ENCODE measurements around the gene SPATA2. TPM values are rescaled to one million over a fixed set of nuclear protein-coding genes. Genes with fewer than 3 reads are reported as not detected.

Gene SPATA2
- total RNA-seq, 1 experiment from 2014 or later = 6.6 TPM

- TF ChIP-seq ZBTB33 (IDR thresholded peaks at IDR 0.05; ENCODE audit: extremely low read depth, insufficient replicate concordance, low read length) (no peak), SRF (IDR thresholded peaks at IDR 0.05; ENCODE audit: low read depth) (no peak), ELF1 (IDR thresholded peaks at IDR 0.05; ENCODE audit: borderline replicate concordance, low read depth) (no peak), CBX3 (IDR thresholded peaks at IDR 0.05; ENCODE audit: low read depth) (no peak), RAD21 (IDR thresholded peaks at IDR 0.05; ENCODE audit: low read depth) (no peak)
These were observed 30.6 kb upstream of the SPATA2 start (continued) for GRCh38 chr20:49945701-49946477.

DNA sequence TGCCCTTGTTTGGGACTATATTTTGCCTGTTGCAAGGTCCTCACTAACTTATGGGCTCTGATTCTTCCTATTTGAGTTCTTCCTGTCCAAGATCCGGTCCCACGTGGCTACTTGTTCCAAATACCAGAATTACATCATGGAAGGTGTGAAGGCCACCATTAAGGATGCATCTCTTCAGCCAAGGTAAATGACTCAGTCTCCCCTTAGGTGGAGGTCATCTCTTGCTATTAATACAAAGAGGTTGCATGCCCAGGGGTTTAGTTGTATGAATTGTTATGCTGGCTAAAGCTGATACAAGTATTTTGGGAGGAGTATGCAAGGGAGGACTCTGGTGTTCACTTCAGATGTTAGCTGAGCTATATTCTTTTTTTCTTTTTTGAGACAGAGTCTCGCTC, 30.0 kb upstream of the SPATA2 start:
- H4K20me1 ChIP-seq (ENCODE audit: insufficient read depth) = no peaks in the 10 kb centered on the region; the same call in 1 of the 2 replicates
- no peak overlapping the region for H3K4me3 ChIP-seq (replicated peaks in 1 of 2; ENCODE audit: low read depth in 1 of 2, low read length in 2 of 2)
- H3K4me2 ChIP-seq (ENCODE audit: low read length) = no peak overlapping the region
- H3K27ac ChIP-seq (ENCODE audit: low read depth, low read length) = no peak overlapping the region
- BruUV-seq (replicated peaks) = no TSS peak
- H3K9ac ChIP-seq (ENCODE audit: low read length) = no peak overlapping the region
- intact Hi-C loops (cut with micrococcal nuclease) = no loop called here
- ChIA-PET POLR2A (no interaction called here), CTCF (no interaction called here), RAD21 (ENCODE audit: low non-redundant PET in 1 of 2, low total read pairs in 2 of 2, uncharacterized antibody in 2 of 2, unreplicated experiment in 2 of 2) (no interaction called here)
- peaks cover 0 to 2% of the 10 kb centered on the region in 2 experiments; a peak in 2 of 4 replicates for H3K4me1 ChIP-seq (ENCODE audit: control insufficient read depth in 1 of 2, insufficient read depth in 2 of 2, low read length in 2 of 2)
- H3K79me2 ChIP-seq (ENCODE audit: insufficient read depth, low read length) = peaks cover 65% of the 10 kb centered on the region
- no peak overlapping the region for H2AFZ ChIP-seq (ENCODE audit: low read depth, low read length, poor library complexity, severe bottlenecking)
- H3K27me3 ChIP-seq (ENCODE audit: insufficient read depth, low read length) = no peaks in the 10 kb centered on the region
- H3K36me3 ChIP-seq (ENCODE audit: control insufficient read depth in 1 of 2, insufficient read depth in 2 of 2, low read length in 2 of 2) = peaks cover 45 to 58% of the 10 kb centered on the region in 2 experiments
- no peaks in the 10 kb centered on the region for H3K9me3 ChIP-seq (ENCODE audit: control insufficient read depth in 1 of 2, insufficient read depth in 1 of 2, low read depth in 1 of 2, low read length in 2 of 2)
- no peak for ATAC-seq
- DNase-seq (ENCODE audit: low read depth, low spot score) = no peak
- H3K9me2 ChIP-seq (ENCODE audit: insufficient read depth) = no peaks in the 10 kb centered on the region
- TF ChIP-seq ZBTB33 (IDR thresholded peaks at IDR 0.05; ENCODE audit: extremely low read depth, insufficient replicate concordance, low read length) = no peak
- no peak for TF ChIP-seq CEBPB (IDR thresholded peaks at IDR 0.05; ENCODE audit: low read depth)
- TF ChIP-seq EZH2phosphoT487 (IDR thresholded peaks at IDR 0.05; ENCODE audit: borderline replicate concordance) = no peak
- no peak for TF ChIP-seq CTCF (IDR thresholded peaks at IDR 0.05 in 2 of 3, conservative IDR thresholded peaks at IDR 0.05 in 1 of 3; ENCODE audit: borderline replicate concordance in 1 of 3, insufficient read depth in 1 of 3, low read depth in 2 of 3, low read length in 2 of 3)
- no peak for TF ChIP-seq FOSL1 (IDR thresholded peaks at IDR 0.05; ENCODE audit: low read depth)
- TF ChIP-seq SRF (IDR thresholded peaks at IDR 0.05; ENCODE audit: low read depth) = no peak
- no peak for TF ChIP-seq TCF7L2 (IDR thresholded peaks at IDR 0.05; ENCODE audit: borderline replicate concordance, extremely low read depth, insufficient read depth, insufficient read length)
- TF ChIP-seq RAD21 (IDR thresholded peaks at IDR 0.05; ENCODE audit: low read depth) = no peak
- TF ChIP-seq EZH2 (IDR thresholded peaks at IDR 0.05) = no peak
- no peak for TF ChIP-seq SP1 (IDR thresholded peaks at IDR 0.05; ENCODE audit: low read depth)
- TF ChIP-seq, protein P1, sequence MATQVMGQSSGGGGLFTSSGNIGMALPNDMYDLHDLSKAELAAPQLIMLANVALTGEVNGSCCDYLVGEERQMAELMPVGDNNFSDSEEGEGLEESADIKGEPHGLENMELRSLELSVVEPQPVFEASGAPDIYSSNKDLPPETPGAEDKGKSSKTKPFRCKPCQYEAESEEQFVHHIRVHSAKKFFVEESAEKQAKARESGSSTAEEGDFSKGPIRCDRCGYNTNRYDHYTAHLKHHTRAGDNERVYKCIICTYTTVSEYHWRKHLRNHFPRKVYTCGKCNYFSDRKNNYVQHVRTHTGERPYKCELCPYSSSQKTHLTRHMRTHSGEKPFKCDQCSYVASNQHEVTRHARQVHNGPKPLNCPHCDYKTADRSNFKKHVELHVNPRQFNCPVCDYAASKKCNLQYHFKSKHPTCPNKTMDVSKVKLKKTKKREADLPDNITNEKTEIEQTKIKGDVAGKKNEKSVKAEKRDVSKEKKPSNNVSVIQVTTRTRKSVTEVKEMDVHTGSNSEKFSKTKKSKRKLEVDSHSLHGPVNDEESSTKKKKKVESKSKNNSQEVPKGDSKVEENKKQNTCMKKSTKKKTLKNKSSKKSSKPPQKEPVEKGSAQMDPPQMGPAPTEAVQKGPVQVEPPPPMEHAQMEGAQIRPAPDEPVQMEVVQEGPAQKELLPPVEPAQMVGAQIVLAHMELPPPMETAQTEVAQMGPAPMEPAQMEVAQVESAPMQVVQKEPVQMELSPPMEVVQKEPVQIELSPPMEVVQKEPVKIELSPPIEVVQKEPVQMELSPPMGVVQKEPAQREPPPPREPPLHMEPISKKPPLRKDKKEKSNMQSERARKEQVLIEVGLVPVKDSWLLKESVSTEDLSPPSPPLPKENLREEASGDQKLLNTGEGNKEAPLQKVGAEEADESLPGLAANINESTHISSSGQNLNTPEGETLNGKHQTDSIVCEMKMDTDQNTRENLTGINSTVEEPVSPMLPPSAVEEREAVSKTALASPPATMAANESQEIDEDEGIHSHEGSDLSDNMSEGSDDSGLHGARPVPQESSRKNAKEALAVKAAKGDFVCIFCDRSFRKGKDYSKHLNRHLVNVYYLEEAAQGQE (IDR thresholded peaks at IDR 0.05; ENCODE audit: low read depth) = no peak
- no peak for TF ChIP-seq JUND (IDR thresholded peaks at IDR 0.05)
